GM11168 (cell line): ENCODE measurements around the gene SLC4A5.
"Not testable (repeated sequence)": the region's sequence is repeated elsewhere in the genome, so short reads cannot be mapped to it uniquely, and the experiment has no call there.

Experiments used
- in situ Hi-C: fragments of 300-500 bp; cut with MboI; formaldehyde crosslinking; loops from one replicate; pipeline ENCODE4 v1.12.0; 2022; ENCODE audit warnings: low sequenced_read_pairs; ENCODE audit not compliant: unreplicated experiment

The SLC4A5 gene

DNA sequence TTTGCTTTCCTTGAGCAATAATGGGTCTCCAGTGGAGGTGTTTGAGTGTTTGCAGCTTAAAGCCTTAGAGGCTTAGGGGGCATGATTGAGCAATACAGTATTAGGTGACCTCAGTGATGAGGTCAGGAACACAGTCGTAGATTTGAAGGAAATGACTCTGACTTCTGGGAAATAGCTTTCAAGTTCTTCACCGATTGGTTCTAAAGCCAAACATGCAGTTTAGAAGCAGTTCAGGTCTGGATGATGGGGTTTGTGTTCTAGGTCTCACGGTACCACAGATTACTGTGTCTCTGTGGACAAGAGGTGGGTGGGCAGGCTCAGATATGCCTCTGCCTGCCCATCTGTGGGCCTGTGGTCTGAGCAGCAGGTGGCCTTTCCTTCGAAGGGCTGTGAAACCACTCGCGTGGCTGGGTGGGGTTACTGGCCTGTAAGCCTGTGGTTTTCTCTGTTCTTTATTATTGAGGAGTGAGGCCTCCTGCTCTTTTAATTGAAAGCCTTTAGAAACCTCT, 137.0 kb downstream of the SLC4A5 start:
- in situ Hi-C loops, result no loop called here

DNA sequence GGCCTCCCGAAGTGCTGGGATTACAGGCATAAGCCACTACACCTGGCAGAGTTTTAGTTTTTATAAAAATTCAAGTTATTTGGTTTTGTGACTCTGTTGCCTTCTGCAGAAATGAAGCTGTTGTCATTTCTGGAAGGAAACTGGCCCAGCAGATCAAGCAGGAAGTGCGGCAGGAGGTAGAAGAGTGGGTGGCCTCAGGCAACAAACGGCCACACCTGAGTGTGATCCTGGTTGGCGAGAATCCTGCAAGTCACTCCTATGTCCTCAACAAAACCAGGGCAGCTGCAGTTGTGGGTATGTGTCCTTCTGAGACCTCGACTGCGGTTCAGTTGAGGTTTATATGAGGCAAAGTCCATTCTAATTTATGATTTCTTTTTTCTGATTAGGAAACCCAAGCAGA, 137.6 kb downstream of the SLC4A5 start:
- in situ Hi-C loops, result no loop called here

GRCh38 chr2:74205113-74205512, 138.1 kb downstream of the SLC4A5 start:
- in situ Hi-C loops, result no loop called here

GRCh38 chr2:74204436-74204835, 138.8 kb downstream of the SLC4A5 start:
- in situ Hi-C loops, result no loop called here

GRCh38 chr2:74201596-74201995, 141.6 kb downstream of the SLC4A5 start:
- in situ Hi-C loops, result no loop called here

- in situ Hi-C loops, result no loop called here
Measured at GRCh38 chr2:74201196-74201595, 142.0 kb downstream of the SLC4A5 start.

DNA sequence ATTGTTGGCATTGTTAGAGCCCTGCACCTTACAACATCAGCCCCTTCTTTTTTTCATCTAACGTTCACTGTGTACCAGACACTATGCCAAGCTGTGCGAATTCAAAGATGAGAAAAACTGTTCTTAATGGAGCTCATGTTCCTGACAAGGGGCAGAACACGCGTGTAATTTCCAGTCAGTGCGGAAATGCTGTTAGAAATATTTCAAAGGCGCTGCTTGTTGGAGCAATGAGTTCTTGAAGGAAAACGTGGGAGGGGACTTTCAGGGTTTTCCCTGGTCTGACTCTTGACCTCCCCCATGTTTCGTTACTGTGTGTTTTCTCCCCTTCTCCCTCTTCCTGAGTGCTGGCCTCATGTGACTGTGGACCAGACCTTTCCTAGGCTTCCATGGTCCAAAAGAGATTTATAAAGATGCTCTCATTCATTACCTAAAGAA, 143.3 kb downstream of the SLC4A5 start:
- in situ Hi-C loops, result no loop called here

DNA sequence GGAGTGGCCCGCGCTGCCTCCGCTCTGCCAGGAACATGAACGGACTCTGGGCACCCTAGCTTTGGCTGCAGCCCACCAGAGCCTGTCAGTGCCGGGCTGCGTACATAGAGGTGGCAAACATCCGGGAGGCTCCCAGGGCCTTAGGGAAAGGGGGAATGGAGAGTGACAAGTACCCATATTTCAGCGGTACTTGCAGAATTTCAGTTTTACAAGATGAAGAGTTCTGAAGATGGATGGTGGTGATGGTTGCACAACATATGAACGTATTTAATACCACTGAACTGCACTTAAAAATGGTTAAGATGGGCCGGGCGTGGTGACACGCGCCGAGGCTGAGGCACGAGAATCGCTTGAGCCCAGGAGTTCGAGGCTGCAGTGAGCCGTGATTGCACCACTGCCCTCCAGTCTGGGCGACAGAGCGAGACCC, 143.9 kb downstream of the SLC4A5 start:
- in situ Hi-C loops, result no loop called here

GRCh38 chr2:74198461-74199274, 144.5 kb downstream of the SLC4A5 start, which contains the start of gene MTHFD2:
Gene MTHFD2, plus strand, starts transcription at chr2:74198615. Its CDS starts 27 bp downstream, at chr2:74198642.
- in situ Hi-C loops, result no loop called here

DNA sequence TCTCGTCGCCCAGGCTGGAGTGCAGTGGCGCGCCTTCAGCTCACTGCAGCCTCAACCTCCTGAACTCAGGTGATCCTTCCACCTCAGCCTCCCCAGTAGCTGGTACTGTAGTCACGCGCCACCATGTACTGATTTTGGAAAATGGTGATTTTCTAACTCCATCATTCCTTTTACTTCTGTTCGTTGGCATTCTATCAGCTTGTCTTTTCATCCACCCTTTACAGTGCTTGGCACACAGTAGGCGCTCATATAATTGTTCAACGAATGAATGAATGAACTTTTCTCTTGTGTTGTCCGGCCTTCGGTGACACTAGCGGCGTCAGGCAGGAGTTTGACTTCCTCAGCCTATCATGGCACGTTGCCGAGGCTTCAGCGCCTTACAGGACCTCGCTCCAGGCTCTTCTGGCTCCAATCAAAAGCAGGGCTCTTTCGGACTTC, 145.2 kb downstream of the SLC4A5 start:
- in situ Hi-C loops, result no loop called here

DNA sequence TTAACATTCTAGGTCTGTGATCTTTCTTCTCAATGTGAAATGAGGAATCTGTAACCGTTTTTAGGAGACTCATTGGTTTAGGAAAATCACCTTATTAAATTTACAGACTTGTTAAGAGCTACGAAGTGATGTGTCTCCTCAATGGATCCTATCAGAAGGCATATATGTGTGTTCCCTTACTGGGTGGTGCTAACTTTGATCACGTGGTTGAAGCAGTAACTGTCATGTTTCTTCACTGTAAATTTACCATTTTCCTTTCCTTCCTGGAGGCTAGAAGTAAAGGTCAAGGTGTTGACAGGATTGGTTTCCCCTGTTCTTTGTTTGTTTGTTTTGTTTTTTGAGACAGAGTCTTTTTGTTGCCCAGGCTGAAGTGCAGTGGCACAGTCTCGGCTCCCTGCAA, 146.2 kb downstream of the SLC4A5 start:
- in situ Hi-C loops, result no loop called here

GRCh38 chr2:74194799-74195198, 148.4 kb downstream of the SLC4A5 start:
- in situ Hi-C loops, result no loop called here

DNA sequence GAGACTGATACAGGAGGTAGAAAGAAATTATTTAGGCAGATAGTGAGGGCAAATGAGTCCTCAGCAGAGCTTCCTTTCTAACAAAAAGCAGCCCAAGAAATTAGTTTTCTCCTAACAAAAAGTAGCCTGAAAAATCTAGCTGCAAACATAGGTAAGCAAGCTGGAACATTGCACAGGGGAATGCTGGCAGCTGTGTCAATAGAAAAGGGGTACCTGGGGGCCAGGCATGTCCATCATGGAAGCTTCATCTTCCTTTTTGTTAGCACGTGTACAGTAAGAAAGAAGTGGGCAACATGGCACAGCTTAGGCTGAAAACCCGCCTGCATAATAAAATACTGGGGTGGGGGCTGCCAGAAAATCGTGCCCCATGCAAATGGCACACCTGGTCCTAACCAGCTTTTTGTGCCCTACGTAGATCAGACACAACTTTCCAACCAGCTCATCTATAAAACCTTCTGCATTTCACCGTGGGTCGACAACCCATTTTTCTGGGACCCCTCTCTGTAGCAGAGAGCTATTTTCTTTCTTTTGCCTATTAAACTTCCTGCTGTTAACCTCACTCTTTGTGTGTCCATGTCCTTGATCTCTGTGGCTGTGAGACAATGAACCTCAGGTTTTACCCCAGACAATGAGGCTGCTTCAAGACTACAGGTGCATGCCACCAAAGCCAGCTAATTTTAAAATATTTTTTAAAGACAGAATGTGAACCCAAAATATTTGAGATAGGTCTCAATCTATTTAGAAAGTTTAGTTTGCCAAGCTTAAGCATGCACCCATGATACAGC, 151.4 kb downstream of the SLC4A5 start:
- in situ Hi-C loops, result no loop called here

GRCh38 chr2:74188696-74189095, 154.5 kb downstream of the SLC4A5 start:
- in situ Hi-C loops, result no loop called here

- in situ Hi-C loops, result no loop called here
Measured at GRCh38 chr2:74188018-74188601, 155.1 kb downstream of the SLC4A5 start.

DNA sequence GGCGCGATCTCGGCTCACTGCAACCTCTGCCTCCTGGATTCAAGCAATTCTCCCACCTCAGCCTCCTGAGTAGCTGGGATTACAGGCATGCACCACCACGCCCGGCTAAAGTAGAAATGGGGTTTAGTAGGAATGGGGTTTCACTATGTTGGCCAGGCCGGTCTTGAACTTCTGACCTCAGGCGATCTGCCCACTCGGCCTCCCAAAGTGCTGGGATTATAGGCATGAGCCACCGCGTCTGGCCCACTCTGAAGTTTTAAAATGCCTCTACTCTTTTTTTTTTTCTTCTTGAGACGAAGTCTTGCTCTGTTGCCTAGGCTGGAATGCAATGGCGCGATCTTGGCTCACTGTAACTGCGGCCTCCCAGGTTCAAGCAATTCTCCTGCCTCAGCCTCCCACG, 156.5 kb downstream of the SLC4A5 start:
- in situ Hi-C loops, result not testable (repeated sequence)

DNA sequence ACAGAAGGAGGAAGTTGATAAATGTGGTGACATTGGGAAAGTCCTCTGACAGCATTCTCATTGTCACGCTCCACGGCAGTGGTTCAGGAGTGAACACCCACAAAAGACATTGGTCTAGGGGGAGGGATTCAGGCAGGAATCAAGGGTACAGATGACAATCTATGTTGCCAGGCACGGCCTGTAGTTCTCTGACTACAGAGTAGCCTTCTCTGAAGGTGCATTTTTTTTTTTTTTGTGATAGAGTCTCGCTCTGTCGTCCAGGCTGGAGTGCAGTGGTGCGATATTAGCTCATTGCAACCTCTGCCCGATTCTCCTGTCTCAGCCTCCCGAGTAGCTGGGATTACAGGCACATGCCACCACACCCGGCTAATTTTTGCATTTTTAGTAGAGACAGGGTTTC, 157.2 kb downstream of the SLC4A5 start:
- in situ Hi-C loops, result no loop called here

- in situ Hi-C loops, result no loop called here
Measured at GRCh38 chr2:74183878-74184277, 159.3 kb downstream of the SLC4A5 start.

DNA sequence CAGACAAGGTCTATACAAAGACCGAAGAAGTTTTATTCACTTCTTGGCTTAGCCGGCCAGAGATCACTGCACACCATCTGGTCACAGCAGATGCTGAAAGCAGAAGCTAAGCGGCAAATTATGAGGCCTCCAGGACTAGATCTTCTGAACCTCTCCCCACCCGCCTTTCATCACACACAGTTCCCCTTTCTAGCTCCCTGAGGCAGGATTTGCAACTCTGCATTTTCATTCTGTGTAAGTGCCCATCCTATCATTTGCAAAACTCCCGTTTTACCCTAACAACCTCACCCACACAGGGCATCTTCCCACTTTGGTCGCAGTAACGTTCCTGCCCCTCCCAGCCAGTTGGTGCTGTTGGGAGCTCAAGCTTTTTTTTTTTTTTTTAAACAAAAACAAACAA, 161.5 kb downstream of the SLC4A5 start:
- in situ Hi-C loops, result no loop called here

GRCh38 chr2:74179063-74179865, 164.0 kb downstream of the SLC4A5 start:
- in situ Hi-C loops, result no loop called here
